HG02981 (cell line): ENCODE data around the gene ZNF71.
"Not testable (repeated sequence)": the region's sequence is repeated elsewhere in the genome, so short reads cannot be mapped to it uniquely, and the experiment has no call there.

Experiments
- ATAC-seq: cut with Tn5 transposase; IDR thresholded peaks from one replicate; pipeline ENCODE4 v1.9.1; 2021; ENCODE audit warnings: mild to moderate bottlenecking, moderate library complexity; ENCODE audit not compliant: unreplicated experiment

Gene ZNF71

GRCh38 chr19:56619121-56619520 is 24.0 kb downstream of the ZNF71 start:
- ATAC-seq = no peak

DNA sequence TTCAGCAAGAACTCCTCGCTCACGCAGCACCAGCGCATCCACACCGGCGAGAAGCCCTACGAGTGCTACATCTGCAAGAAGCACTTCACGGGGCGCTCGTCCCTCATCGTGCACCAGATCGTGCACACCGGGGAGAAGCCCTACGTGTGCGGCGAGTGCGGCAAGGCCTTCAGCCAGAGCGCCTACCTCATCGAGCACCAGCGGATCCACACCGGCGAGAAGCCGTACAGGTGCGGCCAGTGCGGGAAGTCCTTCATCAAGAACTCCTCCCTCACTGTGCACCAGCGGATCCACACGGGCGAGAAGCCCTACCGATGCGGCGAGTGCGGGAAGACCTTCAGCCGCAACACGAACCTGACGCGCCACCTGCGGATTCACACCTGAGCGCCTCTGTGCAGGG is 27.3 kb downstream of the ZNF71 start:
- no peak for ATAC-seq

DNA sequence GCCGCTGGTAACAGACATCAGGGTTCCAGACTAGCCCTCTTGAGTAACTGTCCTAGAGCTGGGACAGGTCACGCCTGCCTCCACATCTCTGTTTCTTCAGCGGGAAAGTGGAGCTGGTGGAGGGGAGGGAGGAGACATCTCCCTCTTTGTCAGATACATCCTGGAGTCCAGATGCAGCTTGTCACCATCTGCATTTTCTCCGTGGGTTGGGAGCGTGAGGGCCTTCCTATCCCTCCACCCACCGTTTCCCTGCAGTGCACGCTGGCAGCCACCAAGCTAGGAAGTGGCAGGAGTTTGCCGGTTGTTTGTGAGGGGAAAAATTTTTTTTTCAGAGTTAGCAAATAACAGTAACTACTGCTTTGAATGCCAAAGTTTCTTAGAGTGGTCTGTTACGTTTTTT is 27.9 kb downstream of the ZNF71 start:
- no peak for ATAC-seq

- ATAC-seq = no peak
Observed at GRCh38 chr19:56625708-56626107, 30.6 kb downstream of the ZNF71 start.

GRCh38 chr19:56633021-56633420 is 37.9 kb downstream of the ZNF71 start:
- no peak for ATAC-seq

DNA sequence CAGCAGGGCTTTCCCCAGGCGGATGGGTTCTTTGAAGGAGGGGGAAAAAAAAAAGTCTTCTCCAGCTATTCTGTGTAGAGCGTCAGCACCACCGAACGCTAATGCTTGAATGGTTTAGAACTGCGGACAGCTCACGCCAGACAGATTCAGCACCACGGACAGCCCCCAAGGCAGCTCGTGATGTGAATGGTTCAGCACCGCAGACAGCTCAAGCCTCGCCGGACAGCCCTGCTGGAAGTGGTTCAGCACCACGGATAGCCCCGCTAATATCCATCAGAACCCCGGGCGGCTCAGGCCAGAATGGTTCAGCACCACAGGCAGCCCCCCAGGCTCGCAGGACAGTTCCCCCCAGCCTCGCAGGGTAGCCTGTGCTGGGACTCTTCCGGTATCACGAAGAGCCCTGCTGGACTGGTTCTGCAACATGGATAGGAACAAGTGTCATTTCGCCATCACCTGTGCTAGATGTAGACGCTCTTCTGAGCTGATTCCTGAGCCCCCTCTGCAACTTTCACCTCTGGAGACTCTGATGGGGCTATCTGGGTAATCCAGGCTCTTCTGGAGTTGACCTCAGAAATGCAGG is 43.0 kb downstream of the ZNF71 start:
- ATAC-seq = no peak

DNA sequence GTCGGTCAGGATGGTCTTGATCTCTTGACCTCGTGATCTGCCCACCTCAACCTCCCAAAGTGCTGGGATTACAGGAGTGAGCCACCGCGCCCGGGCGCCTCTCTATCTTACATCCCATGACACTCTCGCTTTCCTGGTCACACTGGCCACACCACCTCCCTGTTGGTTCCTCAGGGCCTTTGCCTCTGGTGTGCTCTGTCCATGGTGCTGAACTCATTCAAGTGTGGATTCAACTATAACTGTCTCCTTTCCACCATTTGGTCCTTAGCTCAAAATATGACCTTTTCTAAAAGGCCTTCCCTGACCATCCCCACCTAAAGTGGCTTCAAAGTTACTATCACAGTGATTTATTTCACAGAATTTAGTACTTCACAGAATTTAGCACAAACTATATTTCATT is 44.1 kb downstream of the ZNF71 start:
- ATAC-seq = no peak

- ATAC-seq = no peak
Observed at GRCh38 chr19:56642711-56643459, 47.8 kb downstream of the ZNF71 start, which contains the start of gene SMIM17. SMIM17 (plus strand) TSS chr19:56643159; CDS start chr19:56645668, 2,509 bp downstream.

DNA sequence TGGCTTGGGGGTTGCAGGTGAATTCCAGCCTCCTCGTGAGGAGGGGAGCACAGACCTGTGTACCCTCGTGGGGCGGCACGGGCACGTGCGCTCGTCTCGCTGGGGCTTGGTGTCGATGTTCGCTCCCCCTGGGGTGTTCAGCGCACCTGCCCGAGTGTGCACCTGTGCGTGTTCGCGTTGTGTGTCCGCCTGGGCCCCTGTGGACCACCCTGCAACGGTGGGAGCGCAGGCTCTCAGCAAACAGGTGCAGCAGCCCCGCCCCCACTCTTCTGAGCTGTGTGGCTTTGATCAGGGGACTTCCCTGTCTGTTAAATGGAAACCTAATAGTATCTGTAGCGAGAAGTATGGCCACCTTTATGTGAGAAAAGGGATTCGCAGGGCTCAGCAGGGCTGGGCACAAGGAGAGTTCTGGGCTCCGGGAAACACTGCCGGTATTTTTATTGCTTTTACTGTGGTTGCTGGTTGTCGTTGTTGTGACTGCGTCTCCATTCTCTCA is 48.4 kb downstream of the ZNF71 start:
- no peak for ATAC-seq

GRCh38 chr19:56654151-56654550 is 59.0 kb downstream of the ZNF71 start:
- ATAC-seq = no peak

- no peak for ATAC-seq
Observed at GRCh38 chr19:56660381-56661107, 65.4 kb downstream of the ZNF71 start.

DNA sequence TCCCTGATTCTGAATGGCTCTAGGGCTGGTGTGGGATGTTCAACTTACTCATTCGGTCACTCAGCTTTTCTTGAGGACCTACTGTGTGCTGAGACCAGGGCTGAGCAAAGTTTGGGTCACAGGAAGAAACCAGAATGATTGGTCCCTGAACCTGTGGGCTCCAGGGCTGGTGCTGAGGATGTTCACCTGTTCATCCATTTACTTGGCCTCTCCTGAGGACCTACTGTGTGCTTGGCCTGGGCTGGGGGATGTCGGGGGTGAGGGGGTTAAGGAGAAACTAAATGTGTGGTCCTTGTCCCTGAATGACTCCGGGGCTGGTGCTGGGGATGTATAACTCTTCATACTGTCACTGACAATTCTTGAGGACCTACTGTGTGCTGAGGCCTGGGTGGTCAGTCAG is 66.1 kb downstream of the ZNF71 start:
- ATAC-seq = no peak

DNA sequence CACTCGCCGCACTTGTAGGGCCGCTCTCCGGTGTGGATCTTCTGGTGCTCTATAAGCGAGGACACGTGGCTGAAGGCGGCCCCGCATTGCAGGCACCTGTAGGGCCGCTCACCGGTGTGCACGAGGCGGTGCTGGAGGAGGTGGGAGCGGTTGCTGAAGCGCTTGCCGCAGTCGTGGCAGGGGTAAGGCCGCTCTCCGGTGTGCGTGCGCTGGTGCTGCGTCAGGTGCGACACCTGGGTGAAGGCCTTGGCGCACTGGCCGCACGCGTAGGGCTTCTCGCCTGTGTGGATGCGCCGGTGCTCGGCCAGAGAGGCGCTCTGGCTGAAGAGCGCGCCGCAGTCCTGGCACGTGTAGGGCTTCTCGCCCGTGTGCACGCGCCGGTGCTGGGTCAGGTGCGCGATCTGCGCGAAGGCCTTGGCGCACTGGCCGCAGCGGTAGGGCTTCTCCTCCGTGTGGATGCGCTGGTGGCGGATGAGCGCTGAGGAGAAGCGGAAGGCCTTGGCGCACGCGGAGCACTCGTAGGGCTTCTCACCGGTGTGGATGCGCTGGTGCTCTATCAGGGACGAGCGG is 68.9 kb downstream of the ZNF71 start:
- no peak for ATAC-seq

DNA sequence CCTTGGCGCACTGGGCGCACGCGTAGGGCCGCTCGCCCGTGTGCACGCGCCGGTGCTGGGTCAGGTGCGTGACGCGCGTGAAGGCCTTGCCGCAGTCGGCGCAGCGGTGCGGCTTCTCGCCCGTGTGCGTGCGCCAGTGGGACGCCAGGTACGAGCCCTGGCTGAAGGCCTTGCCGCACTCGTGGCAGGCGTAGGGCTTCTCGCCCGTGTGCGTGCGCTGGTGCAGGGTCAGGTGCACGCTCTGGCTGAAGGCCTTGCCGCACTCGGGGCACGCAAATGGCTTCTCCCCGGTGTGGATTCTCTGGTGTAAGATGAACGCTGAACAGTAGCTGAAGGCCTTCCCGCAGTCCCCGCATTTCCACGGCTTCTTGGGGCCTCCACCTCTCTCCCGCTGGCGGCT is 69.4 kb downstream of the ZNF71 start:
- no peak for ATAC-seq

- no peak for ATAC-seq
Observed at GRCh38 chr19:56667311-56667870, 72.3 kb downstream of the ZNF71 start.

DNA sequence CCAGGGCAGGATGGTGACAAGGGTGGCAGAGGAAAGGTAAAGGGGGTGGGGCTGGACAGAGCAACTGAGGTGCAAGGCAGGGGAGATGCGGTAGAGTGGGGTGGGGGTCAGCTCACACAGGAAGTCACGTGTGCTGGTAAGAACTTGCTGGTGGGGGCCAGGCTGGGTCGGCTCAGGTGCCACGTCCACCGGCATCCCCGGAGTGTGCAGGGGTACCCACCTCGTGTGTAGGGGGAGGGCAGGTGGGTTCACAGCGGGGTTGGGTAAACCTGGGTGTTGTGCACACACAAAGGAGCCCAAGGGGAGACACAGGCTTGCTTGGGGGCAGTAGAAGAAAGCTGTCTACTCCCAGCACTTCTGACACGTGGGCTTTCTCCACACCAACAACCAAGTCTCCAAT is 73.6 kb downstream of the ZNF71 start:
- no peak for ATAC-seq

GRCh38 chr19:56670401-56670960 is 75.4 kb downstream of the ZNF71 start:
- no peak for ATAC-seq

DNA sequence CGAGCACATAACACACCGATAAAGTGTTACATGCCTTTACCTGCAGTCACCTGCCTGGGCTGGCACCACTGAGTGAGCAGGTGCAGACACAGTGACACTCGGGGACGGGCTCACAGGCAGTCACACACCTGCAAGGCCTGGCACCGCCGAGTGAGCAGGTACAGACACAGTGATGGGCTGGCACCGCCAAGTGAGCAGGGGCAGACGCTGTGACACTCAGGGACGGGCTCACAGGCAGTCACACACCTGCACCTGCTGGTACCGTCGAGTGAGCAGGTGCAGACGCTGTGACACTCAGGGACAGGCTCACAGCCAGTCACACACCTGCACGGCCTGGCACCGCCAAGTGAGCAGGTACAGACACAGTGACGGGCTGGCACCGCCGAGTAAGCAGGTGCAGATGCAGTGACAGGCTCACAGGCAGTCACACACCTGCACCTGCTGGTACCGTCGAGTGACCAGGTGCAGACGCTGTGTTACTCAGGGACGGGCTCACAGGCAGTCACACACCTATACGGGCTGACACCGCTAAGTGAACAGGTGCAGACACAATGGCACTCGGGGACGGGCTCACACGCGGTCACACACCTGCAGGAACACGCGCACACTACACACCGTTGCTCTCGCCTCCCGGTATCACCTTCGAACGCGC is 76.0 kb downstream of the ZNF71 start:
- no peak for ATAC-seq

GRCh38 chr19:56671613-56671994 is 76.5 kb downstream of the ZNF71 start, which contains the start of gene ZNF835:
ZNF835 (minus strand) TSS chr19:56671757; CDS start chr19:56665198, 6,559 bp downstream.
- ATAC-seq = no peak

- not testable (repeated sequence) for ATAC-seq
Observed at GRCh38 chr19:56672610-56673009, 77.5 kb downstream of the ZNF71 start.
